OCI-LY7 (cell line): ENCODE results near the gene GTPBP10. TPM values are rescaled to one million over a fixed set of nuclear protein-coding genes. Genes with fewer than 3 reads are reported as not detected.

Source experiments
- BruUV-seq: library from RNA; stranded (reverse); fragments of 400-500 nt; replicated peaks from 2 replicates; lab custom pipeline; 2021; lab: Mats Ljungman, UMichigan
- CTCF ChIA-PET: fragments of 300-600 bp; sonication (Branson Sonifier 250); formaldehyde crosslinking; loops from one replicate; lab custom pipeline; 2022; ENCODE audit warnings: antibody characterized with exemption; ENCODE audit not compliant: unreplicated experiment; lab: Charles Lee
- POLR2A ChIA-PET: fragments of 300-600 bp; sonication (Branson Sonifier 250); formaldehyde crosslinking; loops from one replicate; lab custom pipeline; 2022; ENCODE audit warnings: antibody characterized with exemption; lab: Charles Lee
- DNase-seq: peaks from one replicate; pipeline ENCODE4 v3.0.0-alpha.2; 2015; ENCODE audit warnings: low spot score
- H2AFZ ChIP-seq: fragments of 200-600 bp; sonication (generic), shearing (Covaris generic); 2 replicates; pipeline ENCODE4 v1.6.1; 2014; ENCODE audit warnings: mild to moderate bottlenecking, antibody characterized with exemption, low read length, moderate library complexity
- H3K27ac ChIP-seq: fragments of 200-600 bp; sonication (generic); 2 replicates; pipeline ENCODE4 v1.5.1; 2014; ENCODE audit warnings: mixed run types, low read depth, mild to moderate bottlenecking, moderate library complexity, low read length, inconsistent platforms; ENCODE audit not compliant: poor library complexity, severe bottlenecking
- H3K36me3 ChIP-seq: fragments of 200-600 bp; sonication (generic); 2 replicates; pipeline ENCODE4 v1.6.1; 2014; ENCODE audit warnings: mild to moderate bottlenecking, antibody characterized with exemption, low read length, moderate library complexity, mixed read lengths; ENCODE audit not compliant: insufficient read depth
- H3K4me1 ChIP-seq: fragments of 200-600 bp; sonication (generic); 2 replicates; pipeline ENCODE4 v1.5.1; 2014; ENCODE audit warnings: mild to moderate bottlenecking, low read length; ENCODE audit not compliant: insufficient read depth, poor library complexity, severe bottlenecking
- H3K4me2 ChIP-seq: fragments of 200-600 bp; sonication (generic); 2 replicates; pipeline ENCODE4 v1.6.1; 2014; ENCODE audit warnings: mild to moderate bottlenecking, low read length
- H3K4me3 ChIP-seq: fragments of 200-600 bp; sonication (generic); 2 replicates; pipeline ENCODE4 v1.5.1; 2014; ENCODE audit warnings: mild to moderate bottlenecking, low read depth, low read length; ENCODE audit not compliant: poor library complexity, severe bottlenecking
- H3K79me2 ChIP-seq: fragments of 200-600 bp; sonication (generic); 2 replicates; pipeline ENCODE4 v1.6.1; 2016; ENCODE audit warnings: low read depth, mild to moderate bottlenecking, low read length, moderate library complexity, mixed read lengths; ENCODE audit not compliant: insufficient read depth
- H3K9me2 ChIP-seq: fragments of 200-600 bp; sonication (generic); 2 replicates; pipeline ENCODE4 v1.6.1; 2016; ENCODE audit warnings: mild to moderate bottlenecking, low read length, mixed read lengths; ENCODE audit not compliant: insufficient read depth
- H3K9me3 ChIP-seq: fragments of 200-600 bp; sonication (generic); 2 replicates; pipeline ENCODE4 v1.6.1; 2014; ENCODE audit warnings: mild to moderate bottlenecking, mixed run types, low read length, mixed read lengths
- H4K20me1 ChIP-seq: fragments of 200-600 bp; sonication (generic); 2 replicates; pipeline ENCODE4 v1.6.1; 2014; ENCODE audit warnings: mild to moderate bottlenecking, antibody characterized with exemption, low read length, moderate library complexity, mixed read lengths; ENCODE audit not compliant: insufficient read depth
- CTCF ChIP-seq: fragments of 200-600 bp; sonication (generic); conservative IDR thresholded peaks from 2 replicates; pipeline ENCODE4 v1.5.1; 2014; ENCODE audit warnings: mild to moderate bottlenecking, antibody characterized with exemption, low read length, moderate library complexity, mixed read lengths
- EZH2phosphoT487 ChIP-seq: fragments of 200-600 bp; sonication (generic); IDR thresholded peaks from 2 replicates; pipeline ENCODE4 v1.6.1; 2018; ENCODE audit warnings: low read depth, borderline replicate concordance, mild to moderate bottlenecking, mixed run types, antibody characterized with exemption, low read length, moderate library complexity, mixed read lengths
- intact Hi-C: fragments of 100-400 bp; cut with micrococcal nuclease; formaldehyde crosslinking; loops from one replicate; pipeline ENCODE4 v1.10.0; 2022; ENCODE audit not compliant: unreplicated experiment
- total RNA-seq, 2 experiments: library from RNA; depleted of rRNA in 1 of 2; stranded (reverse); fragments of >200 nt in 1 of 2; shearing (Covaris generic) in 1 of 2; gene quantifications; 2 replicates each; pipeline ENCODE4 v1.2.3, GENCODE V29; 2014 to 2022

GTPBP10 gene
- total RNA-seq, 2 experiments from 2014 or later, result 16.5 to 38.8 TPM

- H3K27ac ChIP-seq, result no peak overlapping the region
- ChIA-PET CTCF (no interaction called here), POLR2A (interaction anchor here (2.3 kb wide), 1 partner anchor 10 kb away, joined by 8 read pairs; no protein-coding TSS in a partner anchor)
- TF ChIP-seq EZH2phosphoT487 (no peak), CTCF (no peak)
- H3K79me2 ChIP-seq, result peaks cover 9% of the 10 kb centered on the region; the same call in 1 of the 2 replicates
- H3K9me2 ChIP-seq, result no peaks in the 10 kb centered on the region
- BruUV-seq, result no TSS peak
- intact Hi-C loops, result loop anchor here (5.0 kb wide), 1 partner anchor 1538 kb away; the partner anchor contains the start of gene AKAP9
- peaks cover 37% of the 10 kb centered on the region for H3K36me3 ChIP-seq
- H3K4me2 ChIP-seq, result peak overlapping the region; percentile 84
- H3K4me3 ChIP-seq, result peak overlapping the region; percentile 80
- H3K4me1 ChIP-seq, result peaks cover 5% of the 10 kb centered on the region
- no peak for DNase-seq
- H2AFZ ChIP-seq, result no peak overlapping the region
- H3K9me3 ChIP-seq, result no peaks in the 10 kb centered on the region
- no peaks in the 10 kb centered on the region for H4K20me1 ChIP-seq
These were observed 58.3 kb downstream of the GTPBP10 start for GRCh38 chr7:90404777-90405176.

GRCh38 chr7:90407484-90407821 lies 60.9 kb downstream of the GTPBP10 start:
- TF ChIP-seq EZH2phosphoT487, result no peak
- no peak for TF ChIP-seq CTCF
- H3K9me3 ChIP-seq, result no peaks in the 10 kb centered on the region
- intact Hi-C loops, result no loop called here
- CTCF ChIA-PET, result no interaction called here
- no peaks in the 10 kb centered on the region for H3K9me2 ChIP-seq
- no peak overlapping the region for H2AFZ ChIP-seq
- peaks cover 5% of the 10 kb centered on the region for H3K4me1 ChIP-seq
- no TSS peak for BruUV-seq
- H3K4me3 ChIP-seq, result no peak overlapping the region
- no peak overlapping the region for H3K27ac ChIP-seq
- H3K79me2 ChIP-seq, result peaks cover 9% of the 10 kb centered on the region; the same call in 1 of the 2 replicates
- H3K4me2 ChIP-seq, result no peak overlapping the region
- no peaks in the 10 kb centered on the region for H4K20me1 ChIP-seq
- H3K36me3 ChIP-seq, result peaks cover 52% of the 10 kb centered on the region
- no peak for DNase-seq
- POLR2A ChIA-PET, result interaction anchor here (1.4 kb wide), 1 partner anchor 12 kb away, joined by 3 read pairs; no protein-coding TSS in a partner anchor

GRCh38 chr7:90408142-90408541 lies 61.6 kb downstream of the GTPBP10 start:
- no peak for TF ChIP-seq CTCF
- TF ChIP-seq EZH2phosphoT487, result no peak
- ChIA-PET POLR2A (interaction anchor here (0.6 to 1.4 kb wide), 3 partner anchors 12 to 1903 kb away, joined by 3 read pairs; no protein-coding TSS in a partner anchor), CTCF (no interaction called here)
- Histone ChIP-seq H3K9me3 (no peaks in the 10 kb centered on the region), H3K4me2 (no peak overlapping the region), H2AFZ (no peak overlapping the region), H3K36me3 (peaks cover 59% of the 10 kb centered on the region), H3K27ac (no peak overlapping the region), H3K9me2 (no peaks in the 10 kb centered on the region), H3K4me1 (peaks cover 5% of the 10 kb centered on the region), H3K79me2 (peaks cover 9% of the 10 kb centered on the region; the same call in 1 of the 2 replicates), H4K20me1 (no peaks in the 10 kb centered on the region), H3K4me3 (no peak overlapping the region)
- DNase-seq, result no peak
- no TSS peak for BruUV-seq
- intact Hi-C loops, result no loop called here
